K562 (cell line): Measurements from ENCODE around the gene RNASE3. TPM values are rescaled to one million over a fixed set of nuclear protein-coding genes. Genes with fewer than 3 reads are reported as not detected.

Experiments
- GATA2 ChIP-seq: sonication (generic); formaldehyde crosslinking; IDR thresholded peaks from 2 replicates; pipeline ENCODE4 v1.4.0; 2020; ENCODE audit warnings: mild to moderate bottlenecking, missing genetic modification reagents
- GATAD2A ChIP-seq: fragments of 450-650 bp; IDR thresholded peaks from 2 replicates; pipeline ENCODE4 v1.6.1; 2017
- MAFK ChIP-seq: IDR thresholded peaks from 2 replicates; pipeline ENCODE4 v1.6.1; 2011; ENCODE audit warnings: low read length, improper control_type of control experiment
- MTA3 ChIP-seq: fragments of 450-650 bp; formaldehyde crosslinking; IDR thresholded peaks from 2 replicates; pipeline ENCODE4 v1.6.1; 2017; ENCODE audit warnings: mild to moderate bottlenecking, borderline replicate concordance
- XRCC5 ChIP-seq: fragments of 200-400 bp; formaldehyde crosslinking; IDR thresholded peaks from 2 replicates; pipeline ENCODE4 v1.6.1; 2017; ENCODE audit warnings: low read depth, mild to moderate bottlenecking, low read length
- ZBTB40 ChIP-seq, 2 experiments: fragments of 450-650 bp in 1 of 2; sonication (generic) in 1 of 2; formaldehyde crosslinking in 1 of 2; IDR thresholded peaks; 2 replicates each; pipeline versions ENCODE4 v1.7.1 to v1.9.0; 2016 to 2022; ENCODE audit warnings: inconsistent platforms in 1 of 2, mild to moderate bottlenecking in 1 of 2, missing genetic modification reagents in 1 of 2
- polyA plus RNA-seq, 8 experiments: library from polyadenylated mRNA; depleted of rRNA in 4 of 8; stranded (reverse) in 5 of 8; unstranded in 3 of 8; fragments of >200 nt; fragmentation: Nextera tagmentation in 2 of 8; fragmentation: Illumina TruSeq in 1 of 8; extraction: Ambion mirVana in 2 of 8; extraction: Trizol in 1 of 8; gene quantifications; 2 replicates each; pipeline versions ENCODE4 v1.2.1 to v1.2.3, GENCODE V29; 2011 to 2014; ENCODE audit warnings: inconsistent platforms in 1 of 8, missing spikeins in 1 of 8
- total RNA-seq, 7 experiments: library from RNA; depleted of rRNA in 6 of 7; stranded (reverse); fragments of >200 nt in 6 of 7; fragmentation: Illumina TruSeq in 2 of 7; extraction: Trizol in 2 of 7; gene quantifications; 2 replicates each; pipeline versions ENCODE4 v1.2.1 to v1.2.3, GENCODE V29; 2011 to 2021; ENCODE audit warnings: low replicate concordance in 1 of 7
- TF ChIP-seq, protein P1 (sequence below): fragments of 250-450 bp; sonication (Bioruptor Pico); IDR thresholded peaks from 2 replicates; pipeline ENCODE4 v1.8.0; 2021; ENCODE audit warnings: moderate library complexity, mild to moderate bottlenecking, inconsistent platforms
- TF ChIP-seq, protein P2 (sequence below), 3 experiments: fragments of 200-800 bp in 1 of 3; fragments of 250-450 bp in 1 of 3; fragments of 450-650 bp in 1 of 3; sonication (Bioruptor Pico) in 1 of 3; sonication (Bioruptor generic) in 1 of 3; formaldehyde crosslinking in 1 of 3; IDR thresholded peaks; 2 replicates each; pipeline versions ENCODE4 v1.6.1 to v1.8.0; 2016 to 2022; ENCODE audit warnings: mild to moderate bottlenecking in 2 of 3, missing genetic modification characterization in 2 of 3, missing compliant biosample characterization in 1 of 3, moderate library complexity in 1 of 3

Gene RNASE3
- total and polyA plus RNA-seq, 9 of the 15 experiments (the other 6 are each of a cell fraction or from before 2014, with no cell fraction given): not detected

DNA sequence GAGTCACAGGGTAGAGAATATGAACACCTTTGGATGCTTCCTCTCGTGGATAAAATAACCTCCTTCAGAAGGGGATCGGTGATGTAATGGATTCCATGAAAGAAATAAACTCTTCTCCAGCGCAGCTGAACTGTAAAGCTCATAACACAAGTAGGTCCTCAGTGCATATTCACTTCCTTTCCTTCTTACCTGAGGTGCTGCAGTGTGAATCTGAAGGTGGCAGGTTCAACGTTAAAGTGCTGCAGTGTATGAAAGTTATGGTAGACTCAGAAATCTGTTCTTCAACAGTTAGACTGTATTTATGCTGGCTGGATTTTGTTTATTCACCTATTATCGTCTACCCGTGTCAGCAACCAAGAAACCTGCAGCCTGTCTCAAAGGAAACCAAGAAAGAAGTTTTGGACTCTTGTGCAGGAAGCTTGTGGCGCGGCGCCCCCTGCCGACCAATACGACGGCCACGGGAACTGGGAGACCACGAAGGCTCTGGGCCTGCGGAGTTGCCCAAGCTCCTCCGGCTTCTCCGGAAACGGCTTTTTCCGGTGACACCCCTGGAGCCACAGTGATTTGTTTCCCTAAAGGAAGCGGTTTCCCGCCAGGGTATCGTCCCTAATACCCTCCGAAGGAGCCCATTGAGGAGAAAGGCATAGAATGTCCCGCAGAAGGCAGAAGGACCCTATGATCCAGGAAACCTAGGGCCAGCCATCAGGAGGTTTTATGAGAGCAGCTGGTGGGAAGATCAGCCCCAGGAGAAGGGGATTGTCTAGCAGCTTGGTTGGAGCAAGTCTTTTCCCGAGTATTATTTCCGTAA is 17.6 kb upstream of the RNASE3 start (continued):
- TF ChIP-seq ZBTB40 (IDR thresholded peaks at IDR 0.05): peak; percentile 90
- TF ChIP-seq ZBTB40 (CRISPR knock-in tag; IDR thresholded peaks at IDR 0.05): no peak
- TF ChIP-seq GATAD2A: no peak
- no peak for TF ChIP-seq XRCC5
- no peak for TF ChIP-seq GATA2 (CRISPR knock-in tag)
- no peak for TF ChIP-seq MTA3
- TF ChIP-seq, protein P1, sequence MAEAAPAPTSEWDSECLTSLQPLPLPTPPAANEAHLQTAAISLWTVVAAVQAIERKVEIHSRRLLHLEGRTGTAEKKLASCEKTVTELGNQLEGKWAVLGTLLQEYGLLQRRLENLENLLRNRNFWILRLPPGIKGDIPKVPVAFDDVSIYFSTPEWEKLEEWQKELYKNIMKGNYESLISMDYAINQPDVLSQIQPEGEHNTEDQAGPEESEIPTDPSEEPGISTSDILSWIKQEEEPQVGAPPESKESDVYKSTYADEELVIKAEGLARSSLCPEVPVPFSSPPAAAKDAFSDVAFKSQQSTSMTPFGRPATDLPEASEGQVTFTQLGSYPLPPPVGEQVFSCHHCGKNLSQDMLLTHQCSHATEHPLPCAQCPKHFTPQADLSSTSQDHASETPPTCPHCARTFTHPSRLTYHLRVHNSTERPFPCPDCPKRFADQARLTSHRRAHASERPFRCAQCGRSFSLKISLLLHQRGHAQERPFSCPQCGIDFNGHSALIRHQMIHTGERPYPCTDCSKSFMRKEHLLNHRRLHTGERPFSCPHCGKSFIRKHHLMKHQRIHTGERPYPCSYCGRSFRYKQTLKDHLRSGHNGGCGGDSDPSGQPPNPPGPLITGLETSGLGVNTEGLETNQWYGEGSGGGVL: no peak
- TF ChIP-seq, protein P2, sequence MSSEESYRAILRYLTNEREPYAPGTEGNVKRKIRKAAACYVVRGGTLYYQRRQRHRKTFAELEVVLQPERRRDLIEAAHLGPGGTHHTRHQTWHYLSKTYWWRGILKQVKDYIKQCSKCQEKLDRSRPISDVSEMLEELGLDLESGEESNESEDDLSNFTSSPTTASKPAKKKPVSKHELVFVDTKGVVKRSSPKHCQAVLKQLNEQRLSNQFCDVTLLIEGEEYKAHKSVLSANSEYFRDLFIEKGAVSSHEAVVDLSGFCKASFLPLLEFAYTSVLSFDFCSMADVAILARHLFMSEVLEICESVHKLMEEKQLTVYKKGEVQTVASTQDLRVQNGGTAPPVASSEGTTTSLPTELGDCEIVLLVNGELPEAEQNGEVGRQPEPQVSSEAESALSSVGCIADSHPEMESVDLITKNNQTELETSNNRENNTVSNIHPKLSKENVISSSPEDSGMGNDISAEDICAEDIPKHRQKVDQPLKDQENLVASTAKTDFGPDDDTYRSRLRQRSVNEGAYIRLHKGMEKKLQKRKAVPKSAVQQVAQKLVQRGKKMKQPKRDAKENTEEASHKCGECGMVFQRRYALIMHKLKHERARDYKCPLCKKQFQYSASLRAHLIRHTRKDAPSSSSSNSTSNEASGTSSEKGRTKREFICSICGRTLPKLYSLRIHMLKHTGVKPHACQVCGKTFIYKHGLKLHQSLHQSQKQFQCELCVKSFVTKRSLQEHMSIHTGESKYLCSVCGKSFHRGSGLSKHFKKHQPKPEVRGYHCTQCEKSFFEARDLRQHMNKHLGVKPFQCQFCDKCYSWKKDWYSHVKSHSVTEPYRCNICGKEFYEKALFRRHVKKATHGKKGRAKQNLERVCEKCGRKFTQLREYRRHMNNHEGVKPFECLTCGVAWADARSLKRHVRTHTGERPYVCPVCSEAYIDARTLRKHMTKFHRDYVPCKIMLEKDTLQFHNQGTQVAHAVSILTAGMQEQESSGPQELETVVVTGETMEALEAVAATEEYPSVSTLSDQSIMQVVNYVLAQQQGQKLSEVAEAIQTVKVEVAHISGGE (CRISPR knock-in tag; IDR thresholded peaks at IDR 0.05): peak in 2 of 3 experiments; percentile 87 to 96; a peak in 4 of 6 replicates
- no peak for TF ChIP-seq MAFK
